Measurements from ENCODE around the gene CCDC112. TPM values are rescaled to one million over a fixed set of nuclear protein-coding genes. Genes with fewer than 3 reads are reported as not detected.

CCDC112 gene
- polyA plus RNA-seq, 2 of the 4 experiments (the other 2 are of a cell fraction), result 5.8 to 8.6 TPM

DNA sequence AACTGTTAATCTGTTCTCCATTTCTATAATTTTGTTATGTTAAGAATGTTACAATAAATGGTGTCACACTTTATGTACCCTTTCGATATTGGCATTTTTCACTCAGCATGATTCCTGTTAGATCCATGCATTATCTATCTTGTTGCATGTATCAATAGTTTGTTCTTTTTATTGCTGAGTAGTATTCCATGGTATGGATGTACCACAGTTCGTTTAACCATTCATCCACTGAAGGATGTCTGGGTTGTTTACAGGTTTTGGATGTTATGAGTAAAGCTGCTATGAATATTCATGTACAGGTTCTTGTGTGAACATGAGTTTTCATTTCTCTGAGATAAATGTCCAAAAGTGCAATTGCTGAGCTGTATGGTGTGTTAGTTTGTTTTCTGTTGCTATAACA lies 26.3 kb upstream of the CCDC112 start:
- Histone ChIP-seq H3K4me1 (no peaks in the 10 kb centered on the region), H3K9me3 (no peaks in the 10 kb centered on the region), H3K27ac (no peak overlapping the region), H3K4me3 (no peak overlapping the region), H3K4me2 (no peak overlapping the region)
- ChIA-PET POLR2A (no interaction called here), CTCF (interaction anchor here (1.4 kb wide), 1 partner anchor 13 kb away, joined by 4 read pairs; no protein-coding TSS in a partner anchor)
- no peak for TF ChIP-seq MYC (IDR thresholded peaks at IDR 0.05; ENCODE audit: borderline replicate concordance, low read length)
- TF ChIP-seq EHF (CRISPR knock-in tag; IDR thresholded peaks at IDR 0.05), result no peak
- no peak for TF ChIP-seq CBX8 (IDR thresholded peaks at IDR 0.05)
- TF ChIP-seq FOXS1 (CRISPR knock-in tag; IDR thresholded peaks at IDR 0.05), result no peak
- no peak for TF ChIP-seq PHF8 (IDR thresholded peaks at IDR 0.05; ENCODE audit: borderline replicate concordance, low read depth)
- TF ChIP-seq EP300 (IDR thresholded peaks at IDR 0.05), result no peak
- FAIRE-seq, result peak; percentile 76
- WGBS (ENCODE audit: missing lambda C conversion rate), result 38% methylated on average over 2 of the region's 2 CpGs
- ATAC-seq, result no peak
- no peak for DNase-seq (ENCODE audit: low read depth in 1 of 2, low spot score in 1 of 2)

DNA sequence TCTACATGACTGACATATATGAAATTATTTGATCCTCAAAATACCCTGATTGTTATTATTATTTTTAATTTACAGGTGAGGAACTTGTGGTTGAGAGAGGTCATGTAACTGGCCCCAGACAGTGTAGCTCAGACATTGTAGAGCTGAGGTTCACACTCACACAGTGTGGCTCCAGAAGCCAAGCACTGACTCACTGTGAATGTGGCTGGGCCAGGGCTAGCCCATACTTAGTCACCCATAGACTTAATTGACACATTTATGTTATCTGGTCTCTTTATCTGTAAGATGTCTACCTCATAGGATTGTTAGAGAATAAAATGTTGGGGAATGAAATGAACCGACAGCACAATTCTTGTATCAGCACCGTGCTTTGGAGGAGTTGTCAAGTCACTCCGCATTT lies 24.9 kb upstream of the CCDC112 start:
- FAIRE-seq (no peak), ATAC-seq (no peak)
- CTCF ChIA-PET, result interaction anchor here (0.7 kb wide), 1 partner anchor 267 kb away, joined by 3 read pairs; no protein-coding TSS in a partner anchor

DNA sequence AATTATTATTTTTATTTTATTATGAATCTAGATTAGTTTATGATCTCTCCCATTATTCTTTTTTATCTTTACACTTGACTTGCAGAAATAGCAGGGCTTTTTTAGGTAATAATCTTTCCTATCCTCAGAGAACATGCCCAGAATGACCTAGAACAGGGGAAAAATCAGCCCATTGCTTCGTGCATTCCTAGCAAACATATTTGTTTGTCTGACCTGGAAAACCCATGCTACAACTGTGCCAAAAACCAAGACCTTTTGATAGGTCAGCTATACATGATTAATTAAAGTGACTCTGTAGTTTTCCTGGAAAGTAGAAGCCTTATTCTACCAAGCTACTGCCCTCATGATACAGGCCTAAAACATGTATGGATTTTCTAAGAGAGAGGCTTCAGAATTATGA lies 24.1 kb upstream of the CCDC112 start:
- H3K4me1 ChIP-seq, result no peaks in the 10 kb centered on the region
- H3K4me2 ChIP-seq, result no peak overlapping the region
- ATAC-seq (no peak), FAIRE-seq (no peak), DNase-seq (ENCODE audit: low read depth in 1 of 2, low spot score in 1 of 2) (no peak)
- CTCF ChIA-PET, result interaction anchor here (0.7 to 1.6 kb wide), 2 partner anchors 11 to 268 kb away, joined by 3 to 9 read pairs; no protein-coding TSS in a partner anchor
- no peak for TF ChIP-seq ESRRA (IDR thresholded peaks at IDR 0.05; ENCODE audit: borderline replicate concordance, low read length)
- no peak for TF ChIP-seq CEBPB (IDR thresholded peaks at IDR 0.05)
- TF ChIP-seq EHMT2 (IDR thresholded peaks at IDR 0.05; ENCODE audit: low read depth), result no peak
- TF ChIP-seq, protein P1, sequence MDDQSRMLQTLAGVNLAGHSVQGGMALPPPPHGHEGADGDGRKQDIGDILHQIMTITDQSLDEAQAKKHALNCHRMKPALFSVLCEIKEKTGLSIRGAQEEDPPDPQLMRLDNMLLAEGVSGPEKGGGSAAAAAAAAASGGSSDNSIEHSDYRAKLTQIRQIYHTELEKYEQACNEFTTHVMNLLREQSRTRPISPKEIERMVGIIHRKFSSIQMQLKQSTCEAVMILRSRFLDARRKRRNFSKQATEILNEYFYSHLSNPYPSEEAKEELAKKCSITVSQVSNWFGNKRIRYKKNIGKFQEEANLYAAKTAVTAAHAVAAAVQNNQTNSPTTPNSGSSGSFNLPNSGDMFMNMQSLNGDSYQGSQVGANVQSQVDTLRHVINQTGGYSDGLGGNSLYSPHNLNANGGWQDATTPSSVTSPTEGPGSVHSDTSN (IDR thresholded peaks at IDR 0.05), result no peak
- TF ChIP-seq HEYL (CRISPR knock-in tag; IDR thresholded peaks at IDR 0.05), result no peak
- no peak for TF ChIP-seq EP300 (IDR thresholded peaks at IDR 0.05)
- TF ChIP-seq SMC3 (IDR thresholded peaks at IDR 0.05), result no peak
- TF ChIP-seq HDAC2 (IDR thresholded peaks at IDR 0.05), result no peak
- no peak for TF ChIP-seq JUN (IDR thresholded peaks at IDR 0.05)
- TF ChIP-seq, protein P2, sequence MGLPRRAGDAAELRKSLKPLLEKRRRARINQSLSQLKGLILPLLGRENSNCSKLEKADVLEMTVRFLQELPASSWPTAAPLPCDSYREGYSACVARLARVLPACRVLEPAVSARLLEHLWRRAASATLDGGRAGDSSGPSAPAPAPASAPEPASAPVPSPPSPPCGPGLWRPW (IDR thresholded peaks at IDR 0.05), result no peak
- no peak for TF ChIP-seq HOXA7 (CRISPR knock-in tag; IDR thresholded peaks at IDR 0.05)
- TF ChIP-seq, protein P3, sequence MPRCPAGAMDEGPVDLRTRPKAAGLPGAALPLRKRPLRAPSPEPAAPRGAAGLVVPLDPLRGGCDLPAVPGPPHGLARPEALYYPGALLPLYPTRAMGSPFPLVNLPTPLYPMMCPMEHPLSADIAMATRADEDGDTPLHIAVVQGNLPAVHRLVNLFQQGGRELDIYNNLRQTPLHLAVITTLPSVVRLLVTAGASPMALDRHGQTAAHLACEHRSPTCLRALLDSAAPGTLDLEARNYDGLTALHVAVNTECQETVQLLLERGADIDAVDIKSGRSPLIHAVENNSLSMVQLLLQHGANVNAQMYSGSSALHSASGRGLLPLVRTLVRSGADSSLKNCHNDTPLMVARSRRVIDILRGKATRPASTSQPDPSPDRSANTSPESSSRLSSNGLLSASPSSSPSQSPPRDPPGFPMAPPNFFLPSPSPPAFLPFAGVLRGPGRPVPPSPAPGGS (IDR thresholded peaks at IDR 0.05), result no peak
- TF ChIP-seq RFX5 (IDR thresholded peaks at IDR 0.05), result no peak
- no peak for TF ChIP-seq NFE2L2 (conservative IDR thresholded peaks at IDR 0.05; ENCODE audit: low read length)
- no peak for TF ChIP-seq KDM5A (IDR thresholded peaks at IDR 0.05)
- no peak for TF ChIP-seq NPAS2 (CRISPR knock-in tag; IDR thresholded peaks at IDR 0.05; ENCODE audit: borderline replicate concordance)
- 10% methylated on average over 1 of the region's 1 CpG for WGBS (ENCODE audit: missing lambda C conversion rate)
- H3K27ac ChIP-seq, result no peak overlapping the region
- H3K4me3 ChIP-seq, result no peak overlapping the region
- H3K9me3 ChIP-seq, result no peaks in the 10 kb centered on the region
- POLR2A ChIA-PET, result no interaction called here

More for the DNA sequence above, 24.9 kb upstream of the CCDC112 start:
- POLR2A ChIA-PET, result no interaction called here
- Histone ChIP-seq H3K4me1 (no peaks in the 10 kb centered on the region), H3K27ac (no peak overlapping the region), H3K4me2 (no peak overlapping the region), H3K4me3 (no peak overlapping the region), H3K9me3 (no peaks in the 10 kb centered on the region)
- 80% methylated on average over 3 of the region's 3 CpGs for WGBS (ENCODE audit: missing lambda C conversion rate)
- TF ChIP-seq ZC3H11A (IDR thresholded peaks at IDR 0.05), result no peak
- no peak for TF ChIP-seq NR3C1 (IDR thresholded peaks at IDR 0.05)
- no peak for TF ChIP-seq MAZ (IDR thresholded peaks at IDR 0.05; ENCODE audit: borderline replicate concordance, low read depth, low read length)
- TF ChIP-seq CHD4 (IDR thresholded peaks at IDR 0.05; ENCODE audit: borderline replicate concordance), result no peak
- no peak for TF ChIP-seq ESRRA (IDR thresholded peaks at IDR 0.05; ENCODE audit: borderline replicate concordance, low read length)
- no peak for TF ChIP-seq JUN (IDR thresholded peaks at IDR 0.05)
- no peak for DNase-seq (ENCODE audit: low read depth in 1 of 2, low spot score in 1 of 2)

Data from A549 (cell line).